GM12873 (cell line): Measurements from ENCODE around the gene AEBP1.

ENCODE experiments used
- TF ChIP-seq, protein P1 (sequence below): IDR thresholded peaks from 2 replicates; pipeline ENCODE4 v1.5.1; 2012; ENCODE audit warnings: low read depth, mild to moderate bottlenecking, moderate library complexity, low read length, control low read depth; ENCODE audit not compliant: insufficient read depth; ENCODE audit errors: missing control alignments

AEBP1 gene

DNA sequence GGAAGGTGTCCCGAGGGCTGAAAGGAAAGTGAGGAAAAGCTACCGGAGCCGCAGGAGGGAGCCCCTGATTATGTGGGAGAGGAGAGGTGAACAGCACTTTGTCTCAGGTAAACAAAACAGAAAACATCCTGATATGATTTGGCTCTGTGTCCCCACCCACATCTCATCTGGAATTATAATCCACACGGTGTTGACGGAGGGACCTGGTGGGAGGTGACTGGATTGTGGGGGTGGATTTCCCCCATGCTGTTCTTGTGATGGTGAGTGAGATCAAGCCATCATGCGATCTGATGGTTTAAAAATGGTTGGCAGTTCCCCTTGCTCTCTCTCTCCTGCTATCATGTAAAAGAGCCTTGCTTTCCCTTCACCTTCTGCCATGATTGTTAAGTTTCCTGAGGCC lies 16.2 kb downstream of the AEBP1 start:
- TF ChIP-seq, protein P1, sequence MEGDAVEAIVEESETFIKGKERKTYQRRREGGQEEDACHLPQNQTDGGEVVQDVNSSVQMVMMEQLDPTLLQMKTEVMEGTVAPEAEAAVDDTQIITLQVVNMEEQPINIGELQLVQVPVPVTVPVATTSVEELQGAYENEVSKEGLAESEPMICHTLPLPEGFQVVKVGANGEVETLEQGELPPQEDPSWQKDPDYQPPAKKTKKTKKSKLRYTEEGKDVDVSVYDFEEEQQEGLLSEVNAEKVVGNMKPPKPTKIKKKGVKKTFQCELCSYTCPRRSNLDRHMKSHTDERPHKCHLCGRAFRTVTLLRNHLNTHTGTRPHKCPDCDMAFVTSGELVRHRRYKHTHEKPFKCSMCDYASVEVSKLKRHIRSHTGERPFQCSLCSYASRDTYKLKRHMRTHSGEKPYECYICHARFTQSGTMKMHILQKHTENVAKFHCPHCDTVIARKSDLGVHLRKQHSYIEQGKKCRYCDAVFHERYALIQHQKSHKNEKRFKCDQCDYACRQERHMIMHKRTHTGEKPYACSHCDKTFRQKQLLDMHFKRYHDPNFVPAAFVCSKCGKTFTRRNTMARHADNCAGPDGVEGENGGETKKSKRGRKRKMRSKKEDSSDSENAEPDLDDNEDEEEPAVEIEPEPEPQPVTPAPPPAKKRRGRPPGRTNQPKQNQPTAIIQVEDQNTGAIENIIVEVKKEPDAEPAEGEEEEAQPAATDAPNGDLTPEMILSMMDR: no peak

DNA sequence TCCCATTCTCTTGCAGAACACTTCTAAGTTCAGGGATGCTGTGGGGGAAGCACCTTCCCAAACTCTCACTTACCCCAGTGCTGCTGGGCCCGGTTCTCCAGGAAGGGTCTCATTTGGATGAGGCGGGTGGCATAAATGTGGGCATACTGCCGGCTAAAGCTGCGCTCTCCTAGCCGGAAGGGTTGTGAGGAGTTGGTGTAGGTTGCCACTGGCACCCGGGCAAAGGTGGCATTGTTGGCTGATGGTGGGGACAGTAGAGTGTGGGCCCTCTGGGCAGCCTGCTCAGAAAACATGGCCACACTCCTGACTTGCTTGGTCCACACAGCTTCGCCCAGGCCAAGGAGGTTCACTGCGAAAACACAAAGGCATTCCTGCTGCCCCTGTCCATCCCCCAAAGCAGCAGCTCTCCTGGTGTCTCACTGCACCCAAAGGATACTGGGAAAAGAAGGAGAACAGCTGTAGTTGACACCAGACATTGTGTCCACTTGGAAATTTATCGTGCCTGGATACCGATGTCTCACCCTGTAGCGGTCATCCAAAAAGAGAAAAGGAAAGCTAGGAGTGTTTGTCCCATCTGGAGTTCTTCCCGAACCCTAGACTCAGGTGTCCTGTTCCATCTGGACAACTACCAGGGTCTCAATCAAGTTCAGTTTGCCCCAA lies 17.7 kb downstream of the AEBP1 start:
- TF ChIP-seq, protein P1: no peak

DNA sequence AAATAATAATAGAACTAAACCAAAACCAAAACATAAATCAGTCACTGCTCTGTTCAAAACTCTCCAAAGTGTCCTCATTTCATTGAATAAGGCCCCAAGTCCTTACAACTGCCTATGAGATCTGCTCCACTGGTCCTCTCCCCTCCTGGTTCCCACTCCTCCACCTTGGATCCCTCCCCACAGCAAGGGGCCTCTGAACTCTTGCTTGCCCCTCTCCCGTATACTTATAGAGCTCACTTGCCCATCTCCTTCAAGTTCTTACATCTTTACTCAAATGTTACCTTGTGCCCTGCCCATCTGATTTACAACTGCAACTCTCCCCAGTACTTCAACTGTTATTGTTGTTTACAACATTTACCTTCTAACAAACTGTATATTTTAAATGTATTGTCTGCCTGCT lies 18.4 kb downstream of the AEBP1 start:
- TF ChIP-seq, protein P1: no peak

DNA sequence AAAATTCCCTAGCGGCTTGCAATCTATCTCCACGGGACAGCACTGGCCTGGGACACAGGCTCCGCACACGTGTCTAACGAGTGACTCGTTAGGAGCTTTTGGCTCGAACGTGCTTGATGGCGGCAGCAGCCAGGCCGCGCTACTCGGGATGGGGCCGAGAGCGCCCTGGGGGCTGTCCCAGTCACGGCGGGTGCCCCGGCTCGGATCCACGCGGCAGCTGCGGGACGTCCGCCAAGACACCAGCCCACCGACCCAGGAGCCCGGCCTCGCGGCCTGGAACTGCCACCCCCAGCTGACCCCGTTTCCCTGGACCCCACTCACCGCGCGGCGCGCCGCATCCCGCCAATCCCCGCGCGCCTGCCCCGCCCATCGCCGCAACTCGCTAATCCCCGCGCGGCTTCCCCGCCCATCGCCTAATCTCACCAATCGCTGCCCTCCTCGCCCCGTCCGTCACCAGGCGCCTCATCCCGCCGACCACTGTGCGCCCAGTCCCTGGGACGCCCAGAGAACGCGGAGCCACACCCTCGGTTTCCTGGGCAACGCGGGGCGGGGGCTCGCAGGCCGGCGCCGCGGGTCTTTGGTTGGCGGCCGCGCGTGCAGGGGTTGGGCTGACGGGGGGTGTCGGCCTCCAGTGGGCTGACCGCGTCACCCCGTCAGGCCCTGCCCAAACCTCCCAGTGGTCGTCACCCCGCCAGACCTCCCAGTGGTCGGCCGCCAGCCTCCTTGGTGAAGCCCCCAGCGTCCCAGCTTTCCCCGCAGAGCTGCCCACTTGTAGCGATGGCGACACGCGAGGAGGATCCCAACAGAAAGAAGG lies 19.3 kb downstream of the AEBP1 start, which contains the start of gene POLD2:
Gene POLD2 (minus strand): TSS at position 359 of the 814 bp plus-strand sequence. CDS start 1,495 bp downstream, outside the sequence.
- TF ChIP-seq, protein P1: no peak

DNA sequence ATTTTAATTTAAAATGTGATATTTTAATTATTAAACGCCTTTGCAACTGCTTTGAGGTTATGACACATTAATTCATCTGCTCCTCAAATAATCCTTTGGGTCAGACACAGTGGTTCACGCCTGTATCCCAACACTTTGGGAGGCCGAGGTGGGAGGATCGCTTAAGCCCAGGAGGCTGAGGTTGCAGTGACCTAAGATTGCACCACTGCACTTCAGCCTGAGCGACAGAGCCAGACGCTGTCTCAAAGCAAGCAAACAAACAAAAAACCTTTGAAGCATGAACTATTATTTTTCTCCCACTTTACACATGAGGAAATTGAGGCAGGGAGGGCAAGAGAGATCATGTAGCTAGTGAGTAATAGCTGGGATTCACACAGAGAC lies 20.7 kb downstream of the AEBP1 start:
- TF ChIP-seq, protein P1: no peak

DNA sequence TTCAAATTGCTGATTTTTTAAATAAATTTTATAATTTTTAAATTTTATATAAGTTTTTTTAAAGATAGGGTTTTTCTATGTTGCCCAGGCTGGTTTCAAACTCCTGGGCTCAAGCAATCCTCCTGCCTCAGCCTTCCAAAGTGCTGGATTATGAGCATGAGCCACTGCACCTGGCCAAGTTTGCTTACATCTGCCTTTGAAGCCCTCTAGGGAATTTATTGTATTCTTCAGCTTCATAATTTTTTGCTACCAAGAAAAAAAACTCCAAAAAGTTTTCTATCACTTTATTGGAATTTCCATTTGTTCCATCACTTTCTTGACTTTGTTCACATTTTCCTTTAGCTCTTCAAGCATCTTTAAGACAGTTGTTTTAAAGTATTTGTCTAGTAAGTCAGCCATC lies 23.0 kb downstream of the AEBP1 start:
- TF ChIP-seq, protein P1: no peak
